Retinal pigment epithelial cell (primary cell): ENCODE results near the gene CAMKMT.

Source experiments
- DNase-seq: peaks from one replicate; pipeline ENCODE4 v3.0.0-alpha.2; 2010; ENCODE audit warnings: low read depth
- H3K4me3 ChIP-seq: 2 replicates; pipeline ENCODE4 v1.5.1; 2011; ENCODE audit warnings: mild to moderate bottlenecking, low read length, control low read depth, moderate library complexity
- TF ChIP-seq, protein P1 (sequence below): conservative IDR thresholded peaks from 2 replicates; pipeline ENCODE4 v1.5.1; 2011; ENCODE audit warnings: low read depth, low read length, control low read depth, inconsistent platforms

Gene CAMKMT

DNA sequence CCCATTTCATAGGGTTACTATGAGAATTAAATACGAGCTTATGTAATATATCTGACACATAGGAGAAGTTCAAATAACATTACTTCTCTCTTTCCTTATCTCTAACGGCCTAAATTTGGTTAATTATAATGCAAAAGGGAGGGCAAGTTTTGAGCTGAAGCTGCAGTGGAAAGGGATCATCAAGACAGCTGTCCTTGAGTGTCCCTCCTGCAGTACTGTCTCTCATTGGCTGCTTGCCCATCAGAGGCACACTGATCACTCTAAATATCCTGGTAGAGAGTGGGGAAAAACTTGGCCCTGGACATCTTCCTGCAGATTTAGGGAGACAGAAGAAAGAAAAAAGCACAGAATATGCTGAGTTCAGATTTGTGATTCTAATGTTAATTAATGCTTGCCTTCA, 186.0 kb downstream of the CAMKMT start:
- no peak overlapping the region for H3K4me3 ChIP-seq
- no peak for DNase-seq
- TF ChIP-seq, protein P1, sequence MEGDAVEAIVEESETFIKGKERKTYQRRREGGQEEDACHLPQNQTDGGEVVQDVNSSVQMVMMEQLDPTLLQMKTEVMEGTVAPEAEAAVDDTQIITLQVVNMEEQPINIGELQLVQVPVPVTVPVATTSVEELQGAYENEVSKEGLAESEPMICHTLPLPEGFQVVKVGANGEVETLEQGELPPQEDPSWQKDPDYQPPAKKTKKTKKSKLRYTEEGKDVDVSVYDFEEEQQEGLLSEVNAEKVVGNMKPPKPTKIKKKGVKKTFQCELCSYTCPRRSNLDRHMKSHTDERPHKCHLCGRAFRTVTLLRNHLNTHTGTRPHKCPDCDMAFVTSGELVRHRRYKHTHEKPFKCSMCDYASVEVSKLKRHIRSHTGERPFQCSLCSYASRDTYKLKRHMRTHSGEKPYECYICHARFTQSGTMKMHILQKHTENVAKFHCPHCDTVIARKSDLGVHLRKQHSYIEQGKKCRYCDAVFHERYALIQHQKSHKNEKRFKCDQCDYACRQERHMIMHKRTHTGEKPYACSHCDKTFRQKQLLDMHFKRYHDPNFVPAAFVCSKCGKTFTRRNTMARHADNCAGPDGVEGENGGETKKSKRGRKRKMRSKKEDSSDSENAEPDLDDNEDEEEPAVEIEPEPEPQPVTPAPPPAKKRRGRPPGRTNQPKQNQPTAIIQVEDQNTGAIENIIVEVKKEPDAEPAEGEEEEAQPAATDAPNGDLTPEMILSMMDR = no peak

DNA sequence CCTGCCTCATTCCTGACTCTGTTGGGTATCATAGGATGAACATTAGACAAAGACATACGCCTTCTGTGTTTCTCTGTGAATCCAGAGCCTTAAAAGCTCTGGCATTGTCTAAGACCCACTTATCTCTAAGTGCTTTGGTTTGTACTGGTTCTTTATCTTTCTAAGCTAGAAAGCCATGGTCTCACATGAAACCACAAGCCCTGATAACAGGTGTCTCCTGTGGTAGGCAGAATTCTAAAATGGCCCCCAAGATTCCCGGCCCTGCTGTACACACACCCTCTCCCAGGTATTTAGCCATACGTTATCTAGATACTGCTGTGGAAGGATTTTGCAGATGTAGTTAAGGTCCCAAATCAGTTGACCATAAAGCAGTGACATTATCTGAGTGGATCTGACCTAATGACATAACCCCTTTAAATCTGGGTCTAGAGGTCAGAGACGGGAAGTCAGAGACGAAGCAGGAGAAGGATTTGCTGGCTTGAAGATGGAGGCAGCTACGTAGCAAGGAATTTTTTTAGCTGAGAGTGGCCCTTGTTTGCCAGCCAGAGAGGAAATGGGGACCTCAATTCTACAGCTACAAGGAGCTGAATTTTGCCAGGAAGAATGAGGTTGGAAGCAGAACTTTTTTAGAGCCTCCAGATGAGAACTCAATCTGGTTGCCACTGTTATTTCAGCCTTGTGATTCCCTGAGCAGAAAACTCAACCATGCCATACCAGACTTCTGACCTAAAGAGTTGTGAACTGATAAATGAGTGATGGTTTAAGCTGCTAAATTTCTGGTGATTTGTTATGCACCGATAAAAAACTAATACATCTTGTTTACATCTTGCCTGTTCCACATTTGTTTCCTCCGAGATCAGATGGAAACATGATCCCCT, 186.7 kb downstream of the CAMKMT start:
- TF ChIP-seq, protein P1 = no peak
- no peak overlapping the region for H3K4me3 ChIP-seq
- DNase-seq = no peak

DNA sequence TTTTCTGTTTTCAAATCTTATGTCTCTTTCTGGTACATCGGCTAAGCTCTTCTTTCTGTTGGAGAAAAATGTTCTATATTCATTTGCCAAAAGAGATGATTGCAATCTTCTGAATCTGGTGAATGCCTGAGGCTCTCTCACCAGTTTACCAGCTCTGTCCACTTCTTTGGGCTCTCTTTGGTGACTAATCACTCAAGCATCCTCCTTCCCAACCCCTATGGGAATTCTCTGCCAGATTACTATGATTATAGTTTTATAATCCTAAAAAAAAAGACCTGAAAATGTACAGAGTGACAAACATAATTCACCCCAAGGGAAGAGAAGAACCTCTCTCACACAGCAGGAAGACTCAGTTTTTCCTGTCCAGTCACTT, 187.3 kb downstream of the CAMKMT start:
- H3K4me3 ChIP-seq = no peak overlapping the region
- TF ChIP-seq, protein P1 = no peak
- DNase-seq = peak; percentile 79

DNA sequence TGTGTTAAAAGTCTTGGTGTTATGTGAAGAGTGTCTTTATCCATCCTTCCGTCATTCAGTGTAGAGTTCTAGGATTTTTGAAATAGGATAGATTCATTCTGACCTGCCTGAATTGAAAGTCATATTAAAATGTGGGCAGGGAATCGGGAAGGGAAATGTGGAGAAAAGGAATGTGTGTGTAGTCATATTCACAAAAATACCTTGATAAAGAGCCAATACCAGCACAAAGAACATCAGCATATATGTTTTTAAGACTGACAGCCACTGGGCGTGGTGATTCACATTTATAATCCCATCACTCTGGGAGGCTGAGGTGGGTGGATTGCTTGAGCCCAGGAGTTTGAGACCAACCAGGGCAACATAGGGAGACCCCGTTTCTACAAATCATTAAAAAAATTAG, 188.1 kb downstream of the CAMKMT start:
- DNase-seq = peak; percentile 56
- TF ChIP-seq, protein P1 = no peak
- H3K4me3 ChIP-seq = no peak overlapping the region

DNA sequence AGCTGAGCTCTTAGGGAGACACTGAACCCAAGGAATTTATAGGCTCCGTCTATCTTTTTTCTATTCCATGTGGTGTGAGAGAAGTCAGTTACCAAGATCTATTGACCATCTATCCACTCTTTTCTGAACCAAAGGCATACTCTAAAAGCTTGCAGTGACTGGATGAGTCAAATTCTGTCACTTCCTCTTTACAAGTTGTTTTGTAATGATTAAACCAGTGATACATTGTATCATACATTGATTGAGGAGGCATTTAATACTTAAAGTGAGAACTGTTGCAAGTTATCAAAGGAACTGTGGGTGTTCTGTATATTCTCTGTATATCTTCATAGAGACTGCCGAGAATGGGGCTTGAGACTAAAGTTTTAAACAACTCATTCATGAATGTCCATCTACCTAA, 188.8 kb downstream of the CAMKMT start:
- TF ChIP-seq, protein P1 = no peak
- H3K4me3 ChIP-seq = no peak overlapping the region
- no peak for DNase-seq

DNA sequence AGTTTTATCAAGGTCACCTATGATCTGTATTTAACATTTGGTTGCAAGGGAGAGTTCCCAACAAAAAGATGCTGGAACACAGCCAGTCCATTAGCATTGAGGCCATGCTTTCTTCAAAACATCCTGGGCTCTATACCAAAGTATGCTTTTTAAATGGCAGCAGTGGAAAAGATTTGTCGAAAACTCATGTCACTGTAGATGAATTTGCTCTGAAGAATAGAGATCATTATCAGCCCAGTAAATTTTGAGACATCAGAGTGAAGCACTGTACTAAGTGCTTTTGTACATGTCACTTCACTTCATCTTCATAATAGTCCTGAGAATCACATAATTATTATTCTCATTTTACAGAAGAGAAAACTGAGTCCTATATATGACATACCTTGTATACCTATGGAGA, 189.8 kb downstream of the CAMKMT start:
- no peak overlapping the region for H3K4me3 ChIP-seq
- DNase-seq = no peak
- TF ChIP-seq, protein P1 = no peak

DNA sequence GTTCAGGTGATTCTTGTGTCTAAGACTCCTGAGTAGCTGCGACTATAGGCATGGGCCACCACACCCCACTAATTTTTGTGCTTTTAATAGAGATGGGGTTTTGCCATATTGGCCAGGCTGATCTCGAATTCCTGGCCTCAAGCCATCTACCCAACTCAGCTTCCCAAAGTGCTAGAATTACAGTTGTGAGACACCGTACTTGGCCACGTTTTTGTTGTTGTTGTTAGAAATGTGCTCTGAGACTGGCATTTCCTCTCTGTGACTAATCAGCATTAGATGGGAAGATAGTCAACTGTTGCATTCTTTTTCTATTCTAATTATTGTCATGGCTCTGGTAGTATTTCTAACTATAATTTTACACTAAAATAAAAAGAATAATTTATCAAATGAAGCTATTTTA, 191.7 kb downstream of the CAMKMT start:
- DNase-seq = no peak
- TF ChIP-seq, protein P1 = no peak
- no peak overlapping the region for H3K4me3 ChIP-seq
